Naive thymus-derived CD8-positive, alpha-beta T cell (primary cell): ENCODE data around the gene AADAT. TPM values are rescaled to one million over a fixed set of nuclear protein-coding genes. Genes with fewer than 3 reads are reported as not detected.
A peak's percentile ranks its signal among the peaks of the same experiment; 100 is the strongest.
"Not testable (repeated sequence)": the region's sequence is repeated elsewhere in the genome, so short reads cannot be mapped to it uniquely, and the experiment has no call there.

Experiments used
- ATAC-seq, 2 donors: fragments of 150-1000 bp; cut with Tn5 transposase in 1 of 2; sonication (Bioruptor Pico), chemical (Tn5 transposase) in 1 of 2; 1 replicate in 1 of 2; 2 replicates in 1 of 2; pipeline ENCODE4 v1.10.0; 2021; ENCODE audit warnings: mild to moderate bottlenecking in 2 of 2, moderate library complexity in 2 of 2
- POLR2A ChIA-PET: fragments of 350-600 bp; sonication (Branson Sonifier 250); formaldehyde crosslinking; loops from one replicate; lab custom pipeline; 2021; ENCODE audit warnings: antibody characterized with exemption; lab: Charles Lee
- DNase-seq, 10 donors: peaks; one replicate each; pipeline versions ENCODE4 v3.0.0 to v3.0.0-alpha.2; 2020 to 2022
- H3K27ac Mint-ChIP-seq, 10 donors: one replicate each; pipeline ENCODE4 v1.8.0; 2020 to 2022; ENCODE audit warnings: mild to moderate bottlenecking in 10 of 10, mixed read lengths in 10 of 10, moderate library complexity in 4 of 10, inconsistent platforms in 1 of 10
- H3K27me3 Mint-ChIP-seq, 5 donors: one replicate each; pipeline ENCODE4 v1.8.0; 2021 to 2022; ENCODE audit warnings: mixed read lengths in 5 of 5
- H3K36me3 Mint-ChIP-seq, 3 donors: one replicate each; pipeline ENCODE4 v1.8.0; 2020 to 2022; ENCODE audit warnings: mixed read lengths in 3 of 3, mild to moderate bottlenecking in 2 of 3, inconsistent platforms in 1 of 3
- H3K4me1 Mint-ChIP-seq, 4 donors: one replicate each; pipeline ENCODE4 v1.8.0; 2021 to 2022; ENCODE audit warnings: mixed read lengths in 4 of 4
- H3K4me3 Mint-ChIP-seq, 10 donors: one replicate each; pipeline ENCODE4 v1.8.0; 2020 to 2022; ENCODE audit warnings: mild to moderate bottlenecking in 10 of 10, mixed read lengths in 10 of 10, moderate library complexity in 6 of 10, inconsistent platforms in 1 of 10
- H3K9me3 Mint-ChIP-seq, 9 donors: one replicate each; pipeline ENCODE4 v1.8.0; 2020 to 2022; ENCODE audit warnings: mixed read lengths in 9 of 9, mild to moderate bottlenecking in 3 of 9, inconsistent platforms in 1 of 9, moderate library complexity in 1 of 9
- polyA plus RNA-seq, 3 donors: library from polyadenylated mRNA; unstranded; fragments of 300-500 nt; fragmentation: Illumina TruSeq; gene quantifications; one replicate each; pipeline ENCODE4 v1.2.3, GENCODE V29; 2021
- total RNA-seq, 8 experiments: library from RNA in 2 of 8; stranded (reverse) in 2 of 8; gene quantifications; one replicate each; pipeline ENCODE4 v1.2.3 and lab custom pipeline; 2021 to 2026

AADAT gene
- total and polyA plus RNA-seq, 5 experiments from 2014 or later, result not detected

DNA sequence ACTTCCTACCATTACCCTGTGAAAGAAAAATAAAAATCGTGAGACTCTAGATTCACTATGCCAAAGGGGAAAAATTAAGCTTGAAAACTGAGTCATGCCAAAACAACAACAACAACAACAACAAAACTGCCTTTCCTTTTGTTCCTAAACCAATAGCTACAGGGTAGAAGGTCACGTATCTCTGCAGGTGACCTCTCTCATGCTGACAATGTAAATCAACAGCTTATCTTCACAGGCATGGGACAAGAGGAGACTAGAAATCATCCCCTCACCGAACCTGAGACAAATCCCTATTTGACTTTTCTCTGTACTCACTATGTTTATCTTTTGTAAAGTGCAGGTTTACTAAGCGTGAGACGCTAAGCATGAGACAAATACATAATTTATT is 20.5 kb upstream of the AADAT start:
- H3K9me3 Mint-ChIP-seq, result no peaks in the 10 kb centered on the region
- H3K27ac Mint-ChIP-seq, result no peak overlapping the region
- no peak for ATAC-seq
- POLR2A ChIA-PET, result no interaction called here
- no peaks in the 10 kb centered on the region for H3K4me1 Mint-ChIP-seq
- H3K4me3 Mint-ChIP-seq, result no peak overlapping the region
- peaks cover 0 to 9% (median 2%) of the 10 kb centered on the region in 5 donors for H3K27me3 Mint-ChIP-seq
- DNase-seq, result no peak
- H3K36me3 Mint-ChIP-seq, result no peaks in the 10 kb centered on the region

DNA sequence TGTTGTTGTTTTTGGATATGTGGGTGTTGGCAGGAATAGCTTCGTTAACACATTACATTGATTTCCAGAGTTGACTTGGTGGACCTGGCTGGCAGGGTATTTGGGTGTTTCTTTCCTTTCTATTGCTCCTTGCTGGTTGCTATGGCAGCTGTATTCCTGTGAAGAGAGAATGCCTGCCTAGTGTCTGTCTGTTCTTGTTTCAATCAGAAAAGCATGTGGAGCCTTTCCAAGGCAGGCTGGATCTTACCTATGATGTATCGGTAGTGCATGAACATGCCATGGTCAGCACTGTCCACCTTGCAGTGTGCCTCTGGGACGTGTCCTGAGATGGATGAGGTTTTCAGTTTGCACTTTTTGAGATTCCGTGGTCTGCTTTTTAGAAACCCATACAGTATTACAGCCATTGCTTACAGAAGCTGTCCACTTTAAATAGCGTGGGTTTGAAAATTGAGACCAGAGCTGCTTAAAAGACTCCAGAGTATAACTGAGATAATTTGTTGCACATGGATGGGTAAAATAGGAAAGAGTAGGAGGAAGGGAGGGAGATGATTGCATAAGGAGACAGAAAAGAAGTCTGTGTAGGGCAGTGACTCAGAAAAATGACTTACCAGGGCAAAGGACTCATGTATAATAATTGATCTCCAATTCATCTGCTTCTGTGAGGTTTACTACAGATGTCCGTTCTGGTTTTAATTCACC is 20.0 kb upstream of the AADAT start:
- H3K9me3 Mint-ChIP-seq, result no peaks in the 10 kb centered on the region
- no peak overlapping the region for H3K4me3 Mint-ChIP-seq
- H3K27ac Mint-ChIP-seq, result no peak overlapping the region
- ATAC-seq (no peak), DNase-seq (no peak)
- peaks cover 0 to 9% (median 2%) of the 10 kb centered on the region in 5 donors for H3K27me3 Mint-ChIP-seq
- no peaks in the 10 kb centered on the region for H3K36me3 Mint-ChIP-seq
- H3K4me1 Mint-ChIP-seq, result no peaks in the 10 kb centered on the region
- POLR2A ChIA-PET, result no interaction called here

DNA sequence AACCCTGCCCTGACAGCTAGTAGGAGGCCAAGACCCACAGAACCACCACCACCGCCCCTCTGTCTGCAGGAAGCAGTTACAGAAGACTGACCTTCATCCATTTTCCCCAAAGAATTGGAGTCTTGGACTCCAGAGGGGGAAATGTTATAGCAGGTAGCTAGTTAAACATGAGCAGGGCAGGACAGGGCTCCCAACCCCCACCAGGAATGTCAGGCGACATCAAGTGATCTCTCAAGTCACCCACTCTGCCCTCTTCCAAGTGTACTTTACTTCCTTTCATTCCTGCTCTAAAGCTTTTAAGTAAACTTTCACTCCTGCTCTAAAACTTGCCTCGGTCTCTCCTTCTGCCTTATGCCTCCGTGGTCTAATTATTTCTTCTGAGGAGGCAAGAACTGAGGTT is 17.1 kb upstream of the AADAT start:
- Mint-ChIP-seq H3K27ac (no peak overlapping the region), H3K27me3 (peaks cover 0 to 6% (median 2%) of the 10 kb centered on the region in 5 donors), H3K36me3 (no peaks in the 10 kb centered on the region), H3K4me3 (no peak overlapping the region), H3K4me1 (no peaks in the 10 kb centered on the region), H3K9me3 (no peaks in the 10 kb centered on the region)
- ATAC-seq (no peak), DNase-seq (no peak)
- POLR2A ChIA-PET, result no interaction called here

DNA sequence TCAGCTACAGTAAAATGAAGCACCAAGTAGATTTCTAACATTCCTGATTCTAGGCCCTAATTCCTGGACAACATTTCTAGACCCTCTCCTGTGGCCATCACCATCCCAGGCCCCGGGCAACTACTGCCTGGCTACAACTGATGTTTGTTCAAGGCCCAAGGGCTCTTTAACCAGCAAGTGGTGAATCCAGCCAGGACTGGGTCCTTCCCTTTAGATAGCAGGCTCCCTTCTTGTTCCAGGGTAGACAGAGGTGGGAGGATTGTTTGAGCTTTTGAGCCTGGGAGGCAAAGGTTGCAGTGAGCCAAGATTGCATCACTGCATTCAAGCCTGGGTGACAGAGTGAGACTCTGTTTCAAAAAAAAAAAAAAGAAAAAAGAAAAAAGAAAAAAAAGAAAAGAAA is 12.7 kb upstream of the AADAT start:
- POLR2A ChIA-PET, result no interaction called here

DNA sequence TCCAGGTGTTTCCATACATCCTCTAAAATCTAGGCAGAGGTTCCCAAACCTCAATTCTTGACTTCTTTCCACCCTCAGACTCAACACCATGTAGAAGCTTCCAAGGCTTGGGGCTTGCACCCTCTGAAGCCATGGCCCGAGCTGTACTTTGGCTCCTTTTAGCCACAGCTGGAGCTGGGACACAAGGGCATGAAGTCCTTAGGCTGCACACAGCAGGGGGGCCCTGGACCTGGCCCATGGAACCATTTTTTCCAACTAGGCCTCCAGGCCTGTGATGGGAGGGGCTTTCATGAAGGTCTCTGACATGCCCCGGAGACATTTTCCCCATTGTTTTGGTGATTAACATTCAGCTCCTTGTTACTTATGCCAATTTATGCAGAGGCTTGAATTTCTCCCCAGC is 8.4 kb upstream of the AADAT start:
- DNase-seq, H3K27ac Mint-ChIP-seq, H3K36me3 Mint-ChIP-seq, H3K9me3 Mint-ChIP-seq, H3K4me3 Mint-ChIP-seq, H3K4me1 Mint-ChIP-seq, ATAC-seq, POLR2A ChIA-PET: not testable (repeated sequence)
- H3K27me3 Mint-ChIP-seq, result peaks cover 9 to 32% (median 20%) of the 10 kb centered on the region in 5 donors

More for the DNA sequence above, 12.7 kb upstream of the AADAT start:
- Mint-ChIP-seq H3K36me3 (no peaks in the 10 kb centered on the region), H3K4me3 (no peak overlapping the region), H3K27me3 (peaks cover 2 to 20% (median 17%) of the 10 kb centered on the region in 5 donors), H3K9me3 (peaks cover 0 to 2% (median 0%) of the 10 kb centered on the region in 9 donors), H3K27ac (no peak overlapping the region), H3K4me1 (no peaks in the 10 kb centered on the region)
- DNase-seq (no peak), ATAC-seq (no peak)

DNA sequence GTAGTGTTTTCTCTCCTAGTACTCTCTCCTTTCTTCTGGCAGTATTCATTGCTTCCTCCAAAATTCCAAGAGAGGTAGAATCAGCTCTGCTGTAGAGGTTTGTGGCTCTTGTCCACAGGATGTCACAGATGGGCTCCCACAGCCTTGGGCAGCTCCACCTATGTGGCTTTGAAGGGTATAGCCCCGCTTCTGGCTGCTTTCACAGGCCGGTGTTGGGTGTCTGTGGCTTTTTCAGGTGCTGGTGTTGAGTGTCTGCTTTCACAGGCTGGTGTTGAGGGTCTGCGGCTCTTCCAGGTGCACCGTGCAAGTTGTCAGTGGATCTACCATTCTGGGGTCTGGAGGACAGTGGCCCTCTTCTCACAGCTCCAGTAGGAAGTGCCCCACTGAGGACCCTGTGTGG is 7.9 kb upstream of the AADAT start:
- DNase-seq (no peak), ATAC-seq (no peak)
- no peaks in the 10 kb centered on the region for H3K4me1 Mint-ChIP-seq
- peaks cover 0 to 2% (median 0%) of the 10 kb centered on the region in 9 donors for H3K9me3 Mint-ChIP-seq
- no peak overlapping the region for H3K4me3 Mint-ChIP-seq
- no peak overlapping the region for H3K27ac Mint-ChIP-seq
- POLR2A ChIA-PET, result no interaction called here
- H3K36me3 Mint-ChIP-seq, result no peaks in the 10 kb centered on the region
- H3K27me3 Mint-ChIP-seq, result peaks cover 7 to 30% (median 22%) of the 10 kb centered on the region in 5 donors

DNA sequence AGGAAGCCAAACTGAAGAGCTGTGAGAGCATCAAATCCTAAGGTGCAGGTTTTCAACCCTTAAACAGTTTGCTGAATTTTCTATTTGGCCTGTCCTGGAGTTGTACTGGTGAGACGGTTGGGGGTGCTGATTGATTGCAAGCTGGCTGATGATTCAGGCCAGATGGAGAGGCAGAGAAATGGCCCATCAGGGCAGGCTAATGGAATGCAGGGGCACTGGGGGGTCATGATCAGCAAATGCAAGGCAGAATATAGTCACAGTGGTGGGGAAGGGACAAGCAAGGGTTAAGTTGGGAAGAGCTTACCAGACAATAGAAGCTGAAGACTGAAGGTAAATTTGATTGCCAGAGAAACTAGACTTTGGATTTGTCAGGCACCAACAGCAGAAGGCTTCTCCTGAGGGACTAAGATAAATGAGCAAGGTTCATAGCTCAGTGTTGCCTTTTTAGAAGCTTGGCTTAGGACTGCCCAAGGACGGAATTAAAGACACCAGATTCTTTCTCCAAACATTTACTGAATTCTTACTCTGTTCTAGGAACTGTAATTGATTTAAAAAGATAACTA is 4.3 kb upstream of the AADAT start:
- H3K27me3 Mint-ChIP-seq, result peaks cover 25 to 49% (median 44%) of the 10 kb centered on the region in 5 donors
- no peak overlapping the region for H3K27ac Mint-ChIP-seq

DNA sequence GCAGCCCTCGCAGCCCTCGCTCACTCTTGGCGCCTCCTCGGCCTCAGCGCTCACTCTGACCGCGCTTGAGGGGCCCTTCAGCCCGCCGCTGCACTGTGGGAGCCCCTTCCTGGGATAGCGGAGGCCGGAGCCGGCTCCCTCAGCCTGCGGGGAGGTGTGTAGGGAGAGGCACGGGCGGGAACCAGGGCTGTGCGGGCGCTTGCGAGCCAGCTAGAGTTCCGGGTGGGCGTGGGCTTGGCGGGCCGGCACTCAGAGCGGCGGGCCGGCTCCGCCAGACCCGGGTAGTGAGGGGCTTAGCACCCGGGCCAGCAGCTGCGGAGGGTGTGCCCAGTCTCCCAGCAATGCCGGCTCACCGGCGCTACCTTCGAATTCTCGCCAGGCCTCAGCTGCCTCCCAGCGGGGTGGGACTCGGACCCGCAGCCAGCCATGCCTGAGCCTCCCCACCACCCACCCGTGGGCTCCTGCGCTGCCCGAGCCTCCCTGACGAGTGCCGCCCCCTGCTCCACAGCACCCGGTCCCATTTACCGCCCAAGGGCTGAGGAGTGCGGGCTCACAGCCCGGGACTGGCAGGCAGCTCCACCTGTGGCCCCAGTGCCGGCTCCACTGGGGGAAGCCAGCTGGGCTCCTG is 1.4 kb upstream of the AADAT start:
- ATAC-seq (no peak), DNase-seq (no peak)
- Mint-ChIP-seq H3K27ac (no peak overlapping the region), H3K9me3 (no peaks in the 10 kb centered on the region), H3K27me3 (peaks cover 30 to 44% (median 34%) of the 10 kb centered on the region in 5 donors), H3K4me3 (no peak overlapping the region), H3K4me1 (peaks cover 2 to 22% (median 8%) of the 10 kb centered on the region in 4 donors), H3K36me3 (no peaks in the 10 kb centered on the region)
- POLR2A ChIA-PET, result no interaction called here

More for the DNA sequence above, 4.3 kb upstream of the AADAT start:
- Mint-ChIP-seq H3K4me3 (no peak overlapping the region), H3K4me1 (peaks cover 2 to 21% (median 8%) of the 10 kb centered on the region in 4 donors), H3K36me3 (no peaks in the 10 kb centered on the region), H3K9me3 (peaks cover 0 to 2% (median 0%) of the 10 kb centered on the region in 9 donors)
- no peak for DNase-seq
- no peak for ATAC-seq
- POLR2A ChIA-PET, result no interaction called here

DNA sequence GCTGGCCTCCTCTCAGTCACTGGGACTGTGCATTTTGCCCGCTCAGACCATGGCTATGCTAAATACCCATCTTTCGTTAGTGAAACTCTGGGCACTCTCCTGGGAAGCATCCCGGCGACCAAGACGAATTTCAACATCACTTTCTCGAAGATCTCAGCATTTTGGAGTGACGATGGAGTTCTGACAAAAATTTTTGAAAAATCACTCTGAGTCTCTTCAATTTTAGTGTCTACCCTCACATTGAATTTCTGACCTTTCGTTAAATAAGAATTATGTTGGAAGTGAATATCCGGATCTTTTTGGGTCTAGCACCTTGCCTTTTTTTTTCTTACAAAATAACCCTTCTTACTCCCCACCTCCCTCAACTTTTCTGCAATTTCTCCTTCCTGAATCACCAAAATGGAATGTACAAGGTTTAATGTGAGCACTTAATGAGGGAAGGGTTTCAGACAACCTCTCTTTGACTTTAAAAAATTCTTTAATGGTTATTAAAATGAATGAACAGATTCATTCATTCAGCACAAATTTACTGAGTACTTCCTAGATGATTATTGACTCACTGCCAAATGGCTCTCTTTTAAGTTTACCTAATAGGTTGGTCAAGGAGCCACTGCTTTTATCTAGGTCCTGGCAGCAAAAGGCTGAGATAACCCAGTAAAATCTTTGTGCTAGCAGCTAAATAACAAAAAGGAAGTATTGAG is 746 bp upstream of the AADAT start:
- Mint-ChIP-seq H3K27ac (no peak overlapping the region), H3K4me1 (peaks cover 2 to 22% (median 8%) of the 10 kb centered on the region in 4 donors), H3K27me3 (peaks cover 30 to 43% (median 34%) of the 10 kb centered on the region in 5 donors), H3K4me3 (peak overlapping the region in 9 of 10 donors; percentile 22 to 75 (median 55)), H3K9me3 (no peaks in the 10 kb centered on the region), H3K36me3 (no peaks in the 10 kb centered on the region)
- no peak for ATAC-seq
- POLR2A ChIA-PET, result no interaction called here
- DNase-seq, result no peak

DNA sequence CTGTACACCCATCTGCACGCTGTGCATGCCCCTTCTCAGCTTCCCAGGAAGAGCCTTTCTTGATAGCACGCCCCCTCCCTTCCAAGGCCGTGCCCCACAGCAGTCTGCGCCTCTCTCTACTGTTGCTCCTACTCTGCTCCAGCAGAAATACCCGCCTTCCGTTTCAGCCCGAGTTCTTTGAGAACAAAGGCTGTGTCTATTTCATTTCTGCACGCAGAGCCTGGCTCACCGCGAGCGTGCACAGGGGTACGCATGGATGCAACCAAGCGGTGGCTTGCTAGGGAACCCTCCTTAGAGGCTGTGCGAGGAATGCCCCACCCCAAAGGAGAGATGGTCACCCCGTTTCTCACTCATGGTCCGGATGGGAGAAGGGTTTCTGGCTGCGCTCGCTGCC is 485 bp downstream of the AADAT start:
- Mint-ChIP-seq H3K4me1 (peaks cover 2 to 22% (median 8%) of the 10 kb centered on the region in 4 donors), H3K27me3 (peaks cover 30 to 41% (median 34%) of the 10 kb centered on the region in 5 donors), H3K36me3 (no peaks in the 10 kb centered on the region), H3K9me3 (no peaks in the 10 kb centered on the region), H3K4me3 (peak overlapping the region in 8 of 10 donors; percentile 38 to 67 (median 52)), H3K27ac (no peak overlapping the region)
- DNase-seq (no peak), ATAC-seq (no peak)
- POLR2A ChIA-PET, result no interaction called here

DNA sequence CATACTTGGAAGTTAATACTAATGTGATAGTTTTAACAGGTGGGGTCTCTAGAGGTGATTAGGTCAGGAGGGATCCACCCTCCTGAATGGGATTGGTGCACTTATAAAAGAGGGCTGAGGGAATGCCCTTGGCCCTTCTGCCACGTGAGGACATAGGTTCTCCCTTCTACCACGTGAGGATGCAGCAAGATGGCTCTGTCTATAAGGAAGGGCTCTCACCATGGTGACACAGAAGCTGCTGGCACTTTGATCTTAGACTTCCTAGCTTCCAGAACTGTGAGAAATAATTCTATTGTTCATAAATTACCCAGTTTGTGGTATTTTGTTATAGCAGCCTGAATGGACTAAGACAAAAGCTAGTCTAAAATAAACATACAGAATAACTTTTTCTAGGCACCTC is 1.0 kb downstream of the AADAT start:
- Mint-ChIP-seq H3K4me1 (peaks cover 2 to 22% (median 8%) of the 10 kb centered on the region in 4 donors), H3K4me3 (peak overlapping the region in 5 of 10 donors; percentile 9 to 66 (median 44)), H3K36me3 (no peaks in the 10 kb centered on the region), H3K9me3 (no peaks in the 10 kb centered on the region), H3K27me3 (peaks cover 30 to 38% (median 34%) of the 10 kb centered on the region in 5 donors), H3K27ac (no peak overlapping the region)
- ATAC-seq (no peak), DNase-seq (no peak)
- POLR2A ChIA-PET, result no interaction called here

DNA sequence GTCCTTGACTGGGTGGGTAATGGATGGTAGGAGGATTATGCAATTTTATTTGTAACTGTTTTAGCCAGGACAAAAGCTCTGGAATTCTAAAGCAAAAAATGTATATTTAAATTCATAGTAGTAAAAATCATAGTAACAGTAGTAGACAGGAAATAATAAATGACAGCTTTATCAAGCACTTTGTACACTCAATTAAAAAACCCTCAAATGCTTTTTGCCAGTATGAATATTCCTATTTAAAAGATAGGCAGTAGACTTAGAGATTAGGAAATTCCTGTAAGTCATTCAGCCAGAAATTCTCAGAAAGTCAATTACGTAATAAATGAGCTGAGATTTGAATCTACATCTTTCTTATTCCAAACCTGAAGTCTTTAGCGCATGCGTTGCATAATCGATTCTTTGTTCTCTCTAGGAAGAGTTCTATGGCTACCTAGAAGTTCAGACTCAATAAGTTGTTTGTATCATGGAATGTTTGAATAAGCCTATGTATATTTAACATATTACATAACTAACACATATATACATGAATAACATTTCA is 2.5 kb downstream of the AADAT start:
- Mint-ChIP-seq H3K9me3 (no peaks in the 10 kb centered on the region), H3K27ac (no peak overlapping the region), H3K4me3 (no peak overlapping the region), H3K27me3 (peaks cover 27 to 35% (median 28%) of the 10 kb centered on the region in 5 donors), H3K4me1 (peaks cover 2 to 20% (median 8%) of the 10 kb centered on the region in 4 donors), H3K36me3 (no peaks in the 10 kb centered on the region)
- ATAC-seq (no peak), DNase-seq (no peak)
- POLR2A ChIA-PET, result no interaction called here
